Esophagus muscularis mucosa (tissue), 4 donors: ENCODE data around the gene COMTD1. TPM values are rescaled to one million over a fixed set of nuclear protein-coding genes. Genes with fewer than 3 reads are reported as not detected.

Source experiments
- DNase-seq: peaks from one replicate; pipeline ENCODE4 v3.0.0-alpha.2; 2017; ENCODE audit errors: extremely low spot score
- H3K27ac ChIP-seq, 4 donors: fragments of 200-600 bp; sonication (generic); replicated peaks in 1 of 4; 1 replicate in 3 of 4; 2 replicates in 1 of 4; pipeline ENCODE4 v1.5.1; 2016 to 2019; ENCODE audit warnings: mild to moderate bottlenecking in 1 of 4
- H3K27me3 ChIP-seq, 4 donors: fragments of 200-600 bp; sonication (generic); one replicate each; pipeline versions ENCODE4 v1.5.1 to v1.6.0; 2016 to 2019
- H3K36me3 ChIP-seq, 4 donors: fragments of 200-600 bp; sonication (generic); one replicate each; pipeline ENCODE4 v1.5.1; 2016 to 2019
- H3K4me1 ChIP-seq, 4 donors: fragments of 200-600 bp; sonication (generic); one replicate each; pipeline ENCODE4 v1.5.1; 2016 to 2019
- H3K4me3 ChIP-seq, 4 donors: fragments of 200-600 bp; sonication (generic); 1 replicate in 2 of 4; 2 replicates in 2 of 4; pipeline ENCODE4 v1.5.1; 2016 to 2019; ENCODE audit warnings: mild to moderate bottlenecking in 4 of 4, moderate library complexity in 1 of 4
- H3K9me3 ChIP-seq, 4 donors: fragments of 200-600 bp; sonication (generic); 1 replicate in 3 of 4; 2 replicates in 1 of 4; pipeline ENCODE4 v1.5.1; 2016 to 2019
- CTCF ChIP-seq, 3 experiments: fragments of 200-600 bp in 2 of 3; fragments of 450-650 bp in 1 of 3; sonication (generic) in 2 of 3; IDR thresholded peaks; one replicate each; pipeline ENCODE4 v1.5.1; 2017 to 2019; ENCODE audit warnings: antibody characterized with exemption in 3 of 3, mild to moderate bottlenecking in 2 of 3, moderate library complexity in 1 of 3
- EP300 ChIP-seq: sonication (generic); formaldehyde crosslinking; IDR thresholded peaks from one replicate; pipeline ENCODE4 v1.6.1; 2017; ENCODE audit warnings: antibody characterized with exemption
- POLR2A ChIP-seq: fragments of 450-650 bp; IDR thresholded peaks from one replicate; pipeline ENCODE4 v1.6.1; 2017; ENCODE audit warnings: antibody characterized with exemption, moderate library complexity, mild to moderate bottlenecking, low read depth
- POLR2AphosphoS5 ChIP-seq, 2 donors: sonication (generic); formaldehyde crosslinking; IDR thresholded peaks; one replicate each; pipeline ENCODE4 v1.6.1; 2017; ENCODE audit warnings: antibody characterized with exemption in 2 of 2
- WGBS: methylation state at CpG from one replicate; pipeline ENCODE4 v1.1.5; 2018; 5-methylcytosine and 5-hydroxymethylcytosine counted together
- intact Hi-C: fragments of 100-400 bp; cut with DNase I; formaldehyde crosslinking; loops from one replicate; pipeline ENCODE4 v1.15.1; 2023
- total RNA-seq, 4 donors: library from RNA; depleted of rRNA; stranded (reverse); fragments of >200 nt; gene quantifications; one replicate each; pipeline versions ENCODE4 v1.1.0 to v1.2.1, GENCODE V29; 2016

The COMTD1 gene
- total RNA-seq, 4 donors from 2014 or later = 23.7 to 44.5 (median 28.1) TPM

GRCh38 chr10:75280236-75280635, 44.5 kb upstream of the COMTD1 start:
- Histone ChIP-seq H3K4me1 (peaks cover 15 to 35% (median 29%) of the 10 kb centered on the region in 4 donors), H3K4me3 (no peak overlapping the region), H3K9me3 (no peaks in the 10 kb centered on the region), H3K36me3 (no peaks in the 10 kb centered on the region), H3K27me3 (no peaks in the 10 kb centered on the region), H3K27ac (no peak overlapping the region)
- no peak for TF ChIP-seq CTCF (IDR thresholded peaks at IDR 0.05)
- no peak for TF ChIP-seq POLR2AphosphoS5 (IDR thresholded peaks at IDR 0.05)
- TF ChIP-seq EP300 = no peak
- TF ChIP-seq POLR2A = no peak
- intact Hi-C loops = no loop called here
- WGBS = 86% methylated on average over 1 of the region's 2 CpGs
- no peak for DNase-seq

- H3K4me1 ChIP-seq = peaks cover 0 to 27% (median 21%) of the 10 kb centered on the region in 4 donors
- no peaks in the 10 kb centered on the region for H3K36me3 ChIP-seq
- 73% methylated on average over 45 of the region's 46 CpGs for WGBS
- intact Hi-C loops = no loop called here
- no peak overlapping the region for H3K27ac ChIP-seq
- TF ChIP-seq CTCF (IDR thresholded peaks at IDR 0.05) = no peak
- no peak for TF ChIP-seq POLR2AphosphoS5 (IDR thresholded peaks at IDR 0.05)
- no peak for TF ChIP-seq POLR2A
- TF ChIP-seq EP300 = no peak
- no peak for DNase-seq
- no peaks in the 10 kb centered on the region for H3K27me3 ChIP-seq
- H3K4me3 ChIP-seq = peak overlapping the region in 2 of 4 donors; percentile 18 to 21
- H3K9me3 ChIP-seq = no peaks in the 10 kb centered on the region
Observed at GRCh38 chr10:75276069-75276872, 40.5 kb upstream of the COMTD1 start.

GRCh38 chr10:75272896-75273295, 37.1 kb upstream of the COMTD1 start:
- H3K4me1 ChIP-seq = peaks cover 0 to 27% (median 21%) of the 10 kb centered on the region in 4 donors
- no peak for TF ChIP-seq CTCF (IDR thresholded peaks at IDR 0.05)
- no peak for TF ChIP-seq POLR2A
- intact Hi-C loops = no loop called here

GRCh38 chr10:75272094-75272493, 36.3 kb upstream of the COMTD1 start:
- H3K27me3 ChIP-seq = no peaks in the 10 kb centered on the region
- TF ChIP-seq POLR2AphosphoS5 (IDR thresholded peaks at IDR 0.05) = no peak
- TF ChIP-seq EP300 = no peak
- no peak for TF ChIP-seq CTCF (IDR thresholded peaks at IDR 0.05)
- WGBS = 98% methylated on average over 4 of the region's 5 CpGs
- no peak overlapping the region for H3K4me3 ChIP-seq
- no peak for DNase-seq
- intact Hi-C loops = no loop called here
- H3K4me1 ChIP-seq = peaks cover 0 to 27% (median 21%) of the 10 kb centered on the region in 4 donors
- no peak overlapping the region for H3K27ac ChIP-seq
- no peaks in the 10 kb centered on the region for H3K36me3 ChIP-seq
- H3K9me3 ChIP-seq = no peaks in the 10 kb centered on the region

More at GRCh38 chr10:75272896-75273295, 37.1 kb upstream of the COMTD1 start:
- Histone ChIP-seq H3K9me3 (no peaks in the 10 kb centered on the region), H3K4me3 (no peak overlapping the region), H3K27me3 (no peaks in the 10 kb centered on the region), H3K36me3 (no peaks in the 10 kb centered on the region), H3K27ac (peak overlapping the region in 1 of 4 donors; percentile 11)
- no peak for DNase-seq
- 50% methylated on average over 3 of the region's 7 CpGs for WGBS
